Measurements from ENCODE around the gene ABLIM1.

ABLIM1 gene

GRCh38 chr10:114629824-114630730, 28.0 kb downstream of the ABLIM1 start:
- no peak overlapping the region for H3K4me3 Mint-ChIP-seq

GRCh38 chr10:114629083-114629823, 28.8 kb downstream of the ABLIM1 start:
- no peak overlapping the region for H3K27ac Mint-ChIP-seq
- H3K27me3 Mint-ChIP-seq: peaks cover 29% of the 10 kb centered on the region
- peaks cover 20% of the 10 kb centered on the region for H3K4me1 Mint-ChIP-seq

More at GRCh38 chr10:114629824-114630730, 28.0 kb downstream of the ABLIM1 start:
- Mint-ChIP-seq H3K27ac (no peak overlapping the region), H3K36me3 (no peaks in the 10 kb centered on the region), H3K4me1 (peaks cover 20% of the 10 kb centered on the region), H3K27me3 (peaks cover 30% of the 10 kb centered on the region), H3K9me3 (peaks cover 4% of the 10 kb centered on the region)
- ATAC-seq (ENCODE audit: low read depth) (no peak), DNase-seq (ENCODE audit: low spot score in 2 of 2) (no peak)

GRCh38 chr10:114628106-114628505, 30.0 kb downstream of the ABLIM1 start:
- Mint-ChIP-seq H3K27me3 (peaks cover 29% of the 10 kb centered on the region), H3K4me3 (no peak overlapping the region), H3K27ac (no peak overlapping the region), H3K9me3 (peaks cover 4% of the 10 kb centered on the region), H3K36me3 (no peaks in the 10 kb centered on the region), H3K4me1 (peaks cover 16% of the 10 kb centered on the region)
- no peak for ATAC-seq (ENCODE audit: low read depth)
- no peak for DNase-seq (ENCODE audit: low spot score in 2 of 2)

More at GRCh38 chr10:114629083-114629823, 28.8 kb downstream of the ABLIM1 start:
- Mint-ChIP-seq H3K9me3 (peaks cover 4% of the 10 kb centered on the region), H3K36me3 (no peaks in the 10 kb centered on the region), H3K4me3 (no peak overlapping the region)
- DNase-seq (ENCODE audit: low spot score in 2 of 2) (no peak), ATAC-seq (ENCODE audit: low read depth) (no peak)

- Mint-ChIP-seq H3K4me3 (no peak overlapping the region), H3K9me3 (peaks cover 5% of the 10 kb centered on the region), H3K4me1 (peaks cover 5% of the 10 kb centered on the region), H3K27me3 (peaks cover 23% of the 10 kb centered on the region), H3K36me3 (no peaks in the 10 kb centered on the region), H3K27ac (no peak overlapping the region)
- no peak for DNase-seq (ENCODE audit: low spot score in 2 of 2)
- no peak for ATAC-seq (ENCODE audit: low read depth)
These were observed 31.2 kb downstream of the ABLIM1 start for GRCh38 chr10:114626841-114627240.

GRCh38 chr10:114624951-114625780, 32.9 kb downstream of the ABLIM1 start:
- H3K4me1 Mint-ChIP-seq: no peaks in the 10 kb centered on the region
- H3K27me3 Mint-ChIP-seq: peaks cover 20% of the 10 kb centered on the region
- no peak overlapping the region for H3K27ac Mint-ChIP-seq
- no peak overlapping the region for H3K4me3 Mint-ChIP-seq
- H3K9me3 Mint-ChIP-seq: peaks cover 6% of the 10 kb centered on the region
- DNase-seq (ENCODE audit: low spot score in 2 of 2) (no peak), ATAC-seq (ENCODE audit: low read depth) (no peak)
- H3K36me3 Mint-ChIP-seq: no peaks in the 10 kb centered on the region

GRCh38 chr10:114624422-114624821, 33.7 kb downstream of the ABLIM1 start:
- Mint-ChIP-seq H3K36me3 (no peaks in the 10 kb centered on the region), H3K27ac (no peak overlapping the region), H3K4me3 (no peak overlapping the region), H3K4me1 (no peaks in the 10 kb centered on the region), H3K27me3 (peaks cover 14% of the 10 kb centered on the region), H3K9me3 (peaks cover 6% of the 10 kb centered on the region)
- no peak for DNase-seq (ENCODE audit: low spot score in 2 of 2)
- ATAC-seq (ENCODE audit: low read depth): no peak

- Mint-ChIP-seq H3K27me3 (peaks cover 13% of the 10 kb centered on the region), H3K9me3 (peaks cover 6% of the 10 kb centered on the region), H3K36me3 (no peaks in the 10 kb centered on the region), H3K4me1 (no peaks in the 10 kb centered on the region), H3K27ac (no peak overlapping the region), H3K4me3 (no peak overlapping the region)
- ATAC-seq (ENCODE audit: low read depth) (no peak), DNase-seq (ENCODE audit: low spot score in 2 of 2) (no peak)
These were observed 34.3 kb downstream of the ABLIM1 start for GRCh38 chr10:114623661-114624294.

GRCh38 chr10:114623155-114623554, 34.9 kb downstream of the ABLIM1 start:
- no peak overlapping the region for H3K27ac Mint-ChIP-seq
- H3K9me3 Mint-ChIP-seq: peaks cover 6% of the 10 kb centered on the region
- peaks cover 13% of the 10 kb centered on the region for H3K27me3 Mint-ChIP-seq
- no peaks in the 10 kb centered on the region for H3K36me3 Mint-ChIP-seq
- DNase-seq (ENCODE audit: low spot score in 2 of 2): no peak
- H3K4me3 Mint-ChIP-seq: no peak overlapping the region
- ATAC-seq (ENCODE audit: low read depth): no peak
- H3K4me1 Mint-ChIP-seq: no peaks in the 10 kb centered on the region

GRCh38 chr10:114618722-114619121, 39.4 kb downstream of the ABLIM1 start:
- H3K36me3 Mint-ChIP-seq: no peaks in the 10 kb centered on the region
- H3K27me3 Mint-ChIP-seq: peaks cover 7% of the 10 kb centered on the region
- no peak overlapping the region for H3K27ac Mint-ChIP-seq
- ATAC-seq (ENCODE audit: low read depth) (no peak), DNase-seq (ENCODE audit: low spot score in 2 of 2) (no peak)
- H3K4me1 Mint-ChIP-seq: peaks cover 5% of the 10 kb centered on the region
- no peak overlapping the region for H3K4me3 Mint-ChIP-seq
- peaks cover 3% of the 10 kb centered on the region for H3K9me3 Mint-ChIP-seq

GRCh38 chr10:114616516-114616915, 41.6 kb downstream of the ABLIM1 start:
- Mint-ChIP-seq H3K4me1 (peaks cover 5% of the 10 kb centered on the region), H3K9me3 (peaks cover under 1% of the 10 kb centered on the region), H3K27ac (no peak overlapping the region), H3K36me3 (no peaks in the 10 kb centered on the region), H3K4me3 (no peak overlapping the region), H3K27me3 (peaks cover 5% of the 10 kb centered on the region)
- DNase-seq (ENCODE audit: low spot score in 2 of 2) (no peak), ATAC-seq (ENCODE audit: low read depth) (no peak)

GRCh38 chr10:114616103-114616502, 42.0 kb downstream of the ABLIM1 start:
- no peaks in the 10 kb centered on the region for H3K36me3 Mint-ChIP-seq
- ATAC-seq (ENCODE audit: low read depth) (no peak), DNase-seq (ENCODE audit: low spot score in 2 of 2) (no peak)
- H3K4me1 Mint-ChIP-seq: peaks cover 5% of the 10 kb centered on the region
- H3K4me3 Mint-ChIP-seq: no peak overlapping the region
- peaks cover 3% of the 10 kb centered on the region for H3K27me3 Mint-ChIP-seq
- no peaks in the 10 kb centered on the region for H3K9me3 Mint-ChIP-seq
- no peak overlapping the region for H3K27ac Mint-ChIP-seq

GRCh38 chr10:114615600-114616007, 42.5 kb downstream of the ABLIM1 start:
- Mint-ChIP-seq H3K4me3 (no peak overlapping the region), H3K27ac (peak overlapping the region; percentile 13), H3K36me3 (no peaks in the 10 kb centered on the region), H3K27me3 (no peaks in the 10 kb centered on the region), H3K4me1 (peaks cover 5% of the 10 kb centered on the region), H3K9me3 (no peaks in the 10 kb centered on the region)
- DNase-seq (ENCODE audit: low spot score in 2 of 2) (no peak), ATAC-seq (ENCODE audit: low read depth) (peak; percentile 78)

- H3K4me3 Mint-ChIP-seq: no peak overlapping the region
- DNase-seq (ENCODE audit: low spot score in 2 of 2) (no peak), ATAC-seq (ENCODE audit: low read depth) (no peak)
- H3K4me1 Mint-ChIP-seq: peaks cover 5% of the 10 kb centered on the region
- peaks cover 2% of the 10 kb centered on the region for H3K27me3 Mint-ChIP-seq
- H3K27ac Mint-ChIP-seq: no peak overlapping the region
- H3K36me3 Mint-ChIP-seq: no peaks in the 10 kb centered on the region
- H3K9me3 Mint-ChIP-seq: no peaks in the 10 kb centered on the region
These were observed 44.7 kb downstream of the ABLIM1 start for GRCh38 chr10:114613237-114613979.
